ENCODE data around the gene P2RY12. TPM values are rescaled to one million over a fixed set of nuclear protein-coding genes. Genes with fewer than 3 reads are reported as not detected.

P2RY12 gene
- total and polyA plus RNA-seq, 2 of the 4 experiments (the other 2 are of a cell fraction): not detected

DNA sequence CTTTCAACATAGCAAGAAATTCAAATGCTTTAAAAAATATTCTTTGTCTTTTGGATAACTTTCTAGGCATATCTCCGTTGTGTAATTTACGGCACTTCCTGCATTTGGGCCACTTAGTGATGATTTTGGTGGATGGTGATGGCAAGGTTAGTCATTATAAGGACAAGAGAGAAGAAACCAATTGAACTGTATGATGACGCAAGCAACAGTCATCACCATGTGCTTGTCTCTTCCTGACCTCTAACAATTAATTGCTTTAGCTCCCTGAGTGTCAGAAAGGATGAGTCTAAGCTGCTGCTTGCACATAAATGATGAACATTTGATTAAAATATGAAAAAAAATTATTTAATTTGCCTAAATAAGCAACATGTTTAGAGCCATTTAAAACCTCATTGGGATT, 11.3 kb upstream of the P2RY12 start:
- H3K4me1 ChIP-seq (ENCODE audit: control insufficient read depth, insufficient read depth, low read length): no peaks in the 10 kb centered on the region

More for the DNA sequence above, 11.3 kb upstream of the P2RY12 start:
- peak; percentile 82 for DNase-seq
- Histone ChIP-seq H3K27me3 (ENCODE audit: control insufficient read depth, insufficient read depth, low read length) (no peaks in the 10 kb centered on the region), H3K23ac (ENCODE audit: low read depth, low read length) (no peak overlapping the region), H2BK15ac (ENCODE audit: low read depth, low read length) (no peak overlapping the region), H2AFZ (replicated peaks; ENCODE audit: low read length, poor library complexity) (no peak overlapping the region), H3K4me3 (ENCODE audit: insufficient read depth, low read depth, low read length) (no peak overlapping the region), H3K4ac (ENCODE audit: low read depth, low read length) (no peak overlapping the region), H3K9me3 (ENCODE audit: control insufficient read depth, insufficient read depth, low read length) (no peaks in the 10 kb centered on the region), H3K79me1 (ENCODE audit: low read depth in 1 of 2, low read length in 2 of 2) (no peaks in the 10 kb centered on the region), H4K20me1 (ENCODE audit: insufficient read depth, low read length) (no peaks in the 10 kb centered on the region), H3K18ac (ENCODE audit: low read depth, low read length) (no peak overlapping the region), H3K56ac (ENCODE audit: extremely low read depth, insufficient read depth, low read length) (no peak overlapping the region), H3K9me1 (ENCODE audit: insufficient read depth, low read length) (no peaks in the 10 kb centered on the region), H3K9ac (ENCODE audit: low read depth, low read length) (no peak overlapping the region), H4K91ac (ENCODE audit: insufficient read depth, low read depth, low read length) (no peak overlapping the region), H2BK120ac (ENCODE audit: low read depth, low read length) (no peak overlapping the region), H3K14ac (replicated peaks; ENCODE audit: low read depth, low read length) (no peak overlapping the region), H4K5ac (ENCODE audit: low read depth, low read length) (no peak overlapping the region), H2AK9ac (replicated peaks; ENCODE audit: low read depth, low read length, poor library complexity) (no peak overlapping the region), H2BK20ac (ENCODE audit: low read depth, low read length) (no peak overlapping the region), H3K27ac (ENCODE audit: insufficient read depth, low read length) (no peak overlapping the region), H3K36me3 (ENCODE audit: control insufficient read depth, insufficient read depth, low read length) (no peaks in the 10 kb centered on the region), H2BK5ac (ENCODE audit: low read depth, low read length, poor library complexity, severe bottlenecking) (no peak overlapping the region), H2AK5ac (ENCODE audit: low read depth, low read length) (no peak overlapping the region), H3K4me2 (ENCODE audit: low read depth, low read length) (no peak overlapping the region), H4K8ac (ENCODE audit: low read depth in 2 of 2, low read length in 2 of 2) (no peak overlapping the region)
- dilution Hi-C loops (cut with HindIII; ENCODE audit: low sequenced_read_pairs, unreplicated experiment) (no loop called here), intact Hi-C loops (cut with micrococcal nuclease) (no loop called here), in situ Hi-C loops (cut with MboI; ENCODE audit: low sequenced_read_pairs) (no loop called here)
- WGBS, 2 experiments (ENCODE audit: extremely low coverage in 2 of 2, insufficient read length in 1 of 2): no CpG with 5 or more reads among the region's 3 CpGs
- ChIA-PET POLR2A (ENCODE audit: unreplicated experiment) (no interaction called here), CTCF (no interaction called here)
- BruUV-seq (replicated peaks): no TSS peak
- TF ChIP-seq MAZ (IDR thresholded peaks at IDR 0.05; ENCODE audit: borderline replicate concordance, low read depth, low read length) (no peak), MXI1 (IDR thresholded peaks at IDR 0.05; ENCODE audit: borderline replicate concordance, low read depth, low read length) (no peak), SMC3 (IDR thresholded peaks at IDR 0.05; ENCODE audit: low read depth, low read length) (no peak), MAFK (IDR thresholded peaks at IDR 0.05; ENCODE audit: low read depth, low read length) (no peak), RCOR1 (IDR thresholded peaks at IDR 0.05; ENCODE audit: insufficient replicate concordance, low read length) (no peak), POLR2A (IDR thresholded peaks at IDR 0.05; ENCODE audit: low read depth, low read length) (no peak), FOS (IDR thresholded peaks at IDR 0.05; ENCODE audit: low read depth, low read length) (peak; percentile 34; the same call in 1 of the 2 replicates), CHD1 (IDR thresholded peaks at IDR 0.05; ENCODE audit: low read depth, low read length) (no peak), RAD21 (IDR thresholded peaks at IDR 0.05; ENCODE audit: low read length) (no peak), BHLHE40 (IDR thresholded peaks at IDR 0.05; ENCODE audit: low read depth, low read length) (no peak), USF2 (IDR thresholded peaks at IDR 0.05; ENCODE audit: low read depth, low read length) (no peak), CEBPB (IDR thresholded peaks at IDR 0.05; ENCODE audit: low read depth, low read length) (peak; percentile 90), NFE2L2 (IDR thresholded peaks at IDR 0.05; ENCODE audit: low read depth, low read length) (no peak)
- TF ChIP-seq, protein P1, sequence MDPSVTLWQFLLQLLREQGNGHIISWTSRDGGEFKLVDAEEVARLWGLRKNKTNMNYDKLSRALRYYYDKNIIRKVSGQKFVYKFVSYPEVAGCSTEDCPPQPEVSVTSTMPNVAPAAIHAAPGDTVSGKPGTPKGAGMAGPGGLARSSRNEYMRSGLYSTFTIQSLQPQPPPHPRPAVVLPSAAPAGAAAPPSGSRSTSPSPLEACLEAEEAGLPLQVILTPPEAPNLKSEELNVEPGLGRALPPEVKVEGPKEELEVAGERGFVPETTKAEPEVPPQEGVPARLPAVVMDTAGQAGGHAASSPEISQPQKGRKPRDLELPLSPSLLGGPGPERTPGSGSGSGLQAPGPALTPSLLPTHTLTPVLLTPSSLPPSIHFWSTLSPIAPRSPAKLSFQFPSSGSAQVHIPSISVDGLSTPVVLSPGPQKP (IDR thresholded peaks at IDR 0.05; ENCODE audit: borderline replicate concordance, low read depth, low read length): no peak
- no peak for ATAC-seq (ENCODE audit: low read depth)
